ENCODE measurements around the gene RASGRP3.

Gene RASGRP3

DNA sequence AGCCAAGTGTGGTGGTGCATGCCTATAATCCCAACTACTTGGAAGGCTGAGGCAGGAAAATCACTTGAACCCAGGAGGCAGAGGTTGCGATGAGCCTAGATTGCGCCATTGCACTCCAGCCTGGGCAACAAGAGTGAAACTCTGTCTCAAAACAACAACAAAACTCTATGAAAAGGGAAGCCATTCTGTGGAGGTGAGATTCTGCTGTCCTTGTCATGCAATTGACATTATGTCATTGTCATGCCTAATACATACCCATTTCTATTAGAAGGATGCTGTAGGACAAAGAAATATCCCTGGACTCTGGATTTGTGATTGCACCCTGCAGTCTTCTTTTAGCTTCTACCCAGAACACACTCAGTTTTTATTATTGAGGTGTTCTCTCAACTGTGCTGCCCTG is 8.6 kb downstream of the RASGRP3 start:
- Histone ChIP-seq H3K9me3 (ENCODE audit: control insufficient read depth, insufficient read depth, low read length) (no peaks in the 10 kb centered on the region), H3K9ac (ENCODE audit: low read depth, low read length) (no peak overlapping the region), H3K27me3 (ENCODE audit: control insufficient read depth, insufficient read depth, low read length) (no peaks in the 10 kb centered on the region), H3K4me3 (ENCODE audit: low read depth, low read length) (no peak overlapping the region), H3K4me1 (ENCODE audit: control insufficient read depth, insufficient read depth, low read length) (no peaks in the 10 kb centered on the region), H3K36me3 (ENCODE audit: control insufficient read depth, insufficient read depth, low read length) (no peaks in the 10 kb centered on the region)

DNA sequence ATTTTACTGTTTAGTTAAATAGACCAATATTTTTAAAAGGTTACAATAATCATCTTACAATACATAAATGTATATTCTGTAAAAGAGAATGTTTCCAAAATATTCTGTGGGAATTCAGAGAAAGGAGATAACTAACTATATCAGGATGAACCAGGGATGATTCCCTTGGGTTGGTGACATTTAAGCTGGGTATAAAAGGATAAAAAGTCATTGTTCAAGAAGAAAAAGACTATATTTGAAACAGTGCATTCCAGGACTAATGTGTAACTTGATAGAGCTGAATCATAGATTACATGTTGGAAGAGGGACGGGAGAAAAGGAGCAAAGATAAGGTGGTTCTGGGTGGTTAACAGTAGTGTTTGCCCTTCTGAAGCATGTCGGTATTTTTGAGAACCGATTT is 10.1 kb downstream of the RASGRP3 start:
- Histone ChIP-seq H3K9me3 (ENCODE audit: control insufficient read depth, insufficient read depth, low read length) (no peaks in the 10 kb centered on the region), H3K9ac (ENCODE audit: low read depth, low read length) (no peak overlapping the region), H3K4me3 (ENCODE audit: low read depth, low read length) (no peak overlapping the region), H3K27me3 (ENCODE audit: control insufficient read depth, insufficient read depth, low read length) (no peaks in the 10 kb centered on the region), H3K4me1 (ENCODE audit: control insufficient read depth, insufficient read depth, low read length) (no peaks in the 10 kb centered on the region), H3K36me3 (ENCODE audit: control insufficient read depth, insufficient read depth, low read length) (no peaks in the 10 kb centered on the region)

DNA sequence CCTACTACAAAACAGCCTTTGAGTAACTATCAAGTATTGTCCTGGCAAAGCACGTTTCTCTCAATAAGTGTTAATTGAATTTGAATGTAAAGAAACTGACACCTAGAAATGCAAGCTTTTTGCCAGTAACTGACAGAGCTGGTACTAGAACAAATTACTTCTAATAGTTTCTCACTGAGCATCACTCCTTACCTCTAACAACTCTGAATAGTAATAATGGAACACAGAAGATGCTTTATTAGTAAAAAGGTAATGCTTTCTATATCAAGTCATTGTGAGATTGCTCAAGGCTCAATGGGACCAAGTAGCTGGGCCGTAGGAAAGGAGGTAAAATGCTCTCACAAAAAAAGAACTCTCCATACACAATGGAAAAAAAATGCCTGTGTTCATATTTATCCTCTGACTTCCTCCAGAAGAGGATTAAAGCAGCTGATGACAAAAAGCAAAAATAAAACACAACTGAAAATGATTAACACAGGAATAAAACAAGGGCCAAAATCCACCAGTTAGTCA is 11.8 kb downstream of the RASGRP3 start:
- Histone ChIP-seq H3K9me3 (ENCODE audit: control insufficient read depth, insufficient read depth, low read length) (no peaks in the 10 kb centered on the region), H3K27me3 (ENCODE audit: control insufficient read depth, insufficient read depth, low read length) (no peaks in the 10 kb centered on the region), H3K9ac (ENCODE audit: low read depth, low read length) (no peak overlapping the region), H3K36me3 (ENCODE audit: control insufficient read depth, insufficient read depth, low read length) (no peaks in the 10 kb centered on the region), H3K4me3 (ENCODE audit: low read depth, low read length) (no peak overlapping the region), H3K4me1 (ENCODE audit: control insufficient read depth, insufficient read depth, low read length) (no peaks in the 10 kb centered on the region)

DNA sequence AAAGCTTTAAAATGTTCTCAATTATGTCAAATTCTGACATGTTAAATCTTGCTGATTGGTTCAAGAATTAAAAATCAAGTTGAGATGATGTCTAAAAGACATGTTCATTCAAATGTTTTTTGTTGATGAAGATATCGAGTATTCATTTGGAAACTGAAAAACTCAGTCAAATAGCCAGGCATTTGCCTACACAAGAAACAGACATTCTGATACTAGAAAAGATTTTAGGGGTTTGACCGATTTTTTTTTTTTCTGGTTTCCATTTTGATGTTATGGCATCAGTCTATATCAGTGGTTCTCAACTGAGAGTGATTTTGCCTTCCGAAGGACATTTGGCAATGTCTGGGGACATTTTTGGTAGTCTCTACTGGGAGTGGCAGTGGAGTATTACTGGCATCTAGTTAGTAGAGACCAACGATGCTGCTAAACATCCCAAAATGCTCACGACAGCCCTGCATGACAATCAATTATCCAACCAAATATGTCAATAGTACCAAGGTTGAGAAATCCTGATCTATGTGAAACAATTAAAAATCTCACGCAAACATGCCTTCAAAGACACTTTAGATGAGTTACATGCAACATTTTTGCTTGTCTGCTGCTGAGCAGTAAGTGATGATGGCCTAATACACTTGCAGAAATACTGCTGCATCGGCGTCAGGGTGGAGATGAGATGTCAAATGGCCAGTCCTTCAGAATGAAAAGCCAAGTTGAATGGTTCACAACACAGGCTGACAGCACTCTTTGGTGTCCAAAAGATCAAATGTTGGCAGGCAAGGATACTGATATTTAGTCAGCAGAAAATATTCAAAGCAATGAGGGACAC is 12.5 kb downstream of the RASGRP3 start:
- Histone ChIP-seq H3K27me3 (ENCODE audit: control insufficient read depth, insufficient read depth, low read length) (no peaks in the 10 kb centered on the region), H3K9ac (ENCODE audit: low read depth, low read length) (no peak overlapping the region), H3K9me3 (ENCODE audit: control insufficient read depth, insufficient read depth, low read length) (no peaks in the 10 kb centered on the region), H3K36me3 (ENCODE audit: control insufficient read depth, insufficient read depth, low read length) (no peaks in the 10 kb centered on the region), H3K4me3 (ENCODE audit: low read depth, low read length) (no peak overlapping the region), H3K4me1 (ENCODE audit: control insufficient read depth, insufficient read depth, low read length) (no peaks in the 10 kb centered on the region)

DNA sequence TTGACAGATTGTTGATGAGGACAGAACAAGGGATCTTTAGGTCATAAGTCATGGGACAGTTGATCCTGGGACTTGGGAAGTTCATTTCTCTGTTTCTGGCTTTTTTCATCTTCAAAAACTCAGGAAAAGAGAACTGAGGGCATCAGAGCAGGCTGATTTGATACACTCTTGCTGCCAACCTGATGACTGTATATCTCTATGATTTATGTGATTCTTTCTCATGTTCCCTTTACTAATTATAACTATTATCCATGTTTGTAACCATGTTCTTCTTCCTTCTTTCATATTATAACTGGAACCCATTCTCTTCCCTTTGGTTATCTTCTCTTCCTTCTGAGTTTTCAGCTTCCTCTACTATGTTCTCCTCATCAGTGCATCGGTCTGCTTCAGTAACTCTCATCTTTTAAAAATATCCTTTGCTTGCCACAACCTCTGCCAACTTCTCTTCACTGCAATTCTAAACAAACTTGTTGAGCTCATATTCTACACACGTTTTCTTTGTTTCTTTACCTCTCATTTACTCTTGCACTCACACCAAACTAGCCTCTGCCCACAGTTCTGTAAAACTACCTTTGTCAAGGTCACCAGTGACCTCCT is 13.5 kb downstream of the RASGRP3 start:
- H3K27me3 ChIP-seq (ENCODE audit: control insufficient read depth, insufficient read depth, low read length) = no peaks in the 10 kb centered on the region
- no peak overlapping the region for H3K4me3 ChIP-seq (ENCODE audit: low read depth, low read length)
- no peaks in the 10 kb centered on the region for H3K9me3 ChIP-seq (ENCODE audit: control insufficient read depth, insufficient read depth, low read length)
- H3K4me1 ChIP-seq (ENCODE audit: control insufficient read depth, insufficient read depth, low read length) = no peaks in the 10 kb centered on the region
- no peak overlapping the region for H3K9ac ChIP-seq (ENCODE audit: low read depth, low read length)
- no peaks in the 10 kb centered on the region for H3K36me3 ChIP-seq (ENCODE audit: control insufficient read depth, insufficient read depth, low read length)

DNA sequence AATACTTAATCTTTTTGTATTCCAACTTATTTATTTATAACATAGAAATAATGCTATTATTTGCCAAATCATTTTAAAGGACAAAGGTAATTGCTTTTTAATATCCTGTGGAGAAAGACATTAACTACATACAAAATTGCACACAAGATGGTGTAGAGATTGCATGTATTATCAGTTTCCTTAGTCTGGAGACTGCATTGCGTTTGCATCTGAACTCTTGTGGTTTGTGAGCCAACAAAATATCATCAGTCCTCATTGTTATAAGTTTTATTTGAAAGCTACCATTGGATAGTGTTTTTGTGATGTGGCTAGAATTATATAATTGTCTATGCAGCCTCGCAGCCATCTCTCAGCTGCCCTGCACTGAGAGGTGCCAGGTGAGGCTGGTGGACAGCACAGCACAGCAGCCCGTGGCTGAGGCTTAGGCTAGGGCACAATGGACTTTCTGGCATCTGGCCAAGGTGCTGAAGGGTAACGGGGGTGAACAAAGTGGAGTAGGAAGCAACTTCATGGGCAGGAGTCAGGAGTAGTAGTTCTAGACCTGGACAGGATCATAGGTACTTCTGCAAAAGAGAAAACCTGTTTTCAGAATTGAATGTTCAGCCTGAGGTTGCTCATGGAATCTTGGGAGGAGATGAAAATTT is 15.1 kb downstream of the RASGRP3 start:
- H3K36me3 ChIP-seq (ENCODE audit: control insufficient read depth, insufficient read depth, low read length) = no peaks in the 10 kb centered on the region
- H3K4me1 ChIP-seq (ENCODE audit: control insufficient read depth, insufficient read depth, low read length) = no peaks in the 10 kb centered on the region
- H3K27me3 ChIP-seq (ENCODE audit: control insufficient read depth, insufficient read depth, low read length) = no peaks in the 10 kb centered on the region
- no peak overlapping the region for H3K9ac ChIP-seq (ENCODE audit: low read depth, low read length)
- H3K9me3 ChIP-seq (ENCODE audit: control insufficient read depth, insufficient read depth, low read length) = no peaks in the 10 kb centered on the region
- H3K4me3 ChIP-seq (ENCODE audit: low read depth, low read length) = no peak overlapping the region

DNA sequence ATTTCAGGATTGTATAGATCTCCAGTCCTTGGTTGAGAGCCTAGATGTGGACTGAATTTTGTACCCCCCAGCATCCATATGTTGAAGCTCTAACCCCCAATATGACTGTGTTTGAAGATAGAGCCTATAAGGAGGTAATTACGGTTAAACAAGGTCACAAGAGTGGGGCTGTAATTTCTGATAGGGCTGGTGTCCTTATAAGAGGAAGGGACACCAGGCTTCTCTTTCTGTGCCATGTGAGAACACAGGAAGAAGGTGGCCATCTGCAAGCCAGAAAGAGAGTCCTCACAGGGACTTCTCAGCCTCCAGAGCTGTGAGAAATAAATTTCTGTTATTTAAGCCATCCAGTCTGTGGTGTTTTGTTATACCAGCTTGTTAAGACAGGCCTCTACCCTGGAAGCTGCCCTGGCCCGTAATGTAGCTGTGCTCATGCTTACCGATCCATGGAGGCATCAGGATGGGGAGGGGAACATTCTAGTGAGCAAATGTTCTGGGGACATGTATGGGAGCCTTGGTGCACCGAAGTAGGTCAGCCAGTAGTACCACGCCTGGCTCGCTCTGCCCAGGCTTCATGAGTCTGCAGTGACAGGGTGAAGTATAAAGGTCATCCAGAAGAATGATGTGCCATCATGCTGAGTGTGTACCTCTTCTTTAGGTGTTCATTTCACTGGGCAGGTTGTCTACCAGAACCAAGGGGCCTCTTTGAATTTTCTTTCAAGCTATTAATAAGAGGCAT is 16.1 kb downstream of the RASGRP3 start:
- H3K4me1 ChIP-seq (ENCODE audit: control insufficient read depth, insufficient read depth, low read length) = no peaks in the 10 kb centered on the region
- no peaks in the 10 kb centered on the region for H3K27me3 ChIP-seq (ENCODE audit: control insufficient read depth, insufficient read depth, low read length)
- no peak overlapping the region for H3K9ac ChIP-seq (ENCODE audit: low read depth, low read length)
- no peaks in the 10 kb centered on the region for H3K9me3 ChIP-seq (ENCODE audit: control insufficient read depth, insufficient read depth, low read length)
- no peaks in the 10 kb centered on the region for H3K36me3 ChIP-seq (ENCODE audit: control insufficient read depth, insufficient read depth, low read length)
- H3K4me3 ChIP-seq (ENCODE audit: low read depth, low read length) = no peak overlapping the region

DNA sequence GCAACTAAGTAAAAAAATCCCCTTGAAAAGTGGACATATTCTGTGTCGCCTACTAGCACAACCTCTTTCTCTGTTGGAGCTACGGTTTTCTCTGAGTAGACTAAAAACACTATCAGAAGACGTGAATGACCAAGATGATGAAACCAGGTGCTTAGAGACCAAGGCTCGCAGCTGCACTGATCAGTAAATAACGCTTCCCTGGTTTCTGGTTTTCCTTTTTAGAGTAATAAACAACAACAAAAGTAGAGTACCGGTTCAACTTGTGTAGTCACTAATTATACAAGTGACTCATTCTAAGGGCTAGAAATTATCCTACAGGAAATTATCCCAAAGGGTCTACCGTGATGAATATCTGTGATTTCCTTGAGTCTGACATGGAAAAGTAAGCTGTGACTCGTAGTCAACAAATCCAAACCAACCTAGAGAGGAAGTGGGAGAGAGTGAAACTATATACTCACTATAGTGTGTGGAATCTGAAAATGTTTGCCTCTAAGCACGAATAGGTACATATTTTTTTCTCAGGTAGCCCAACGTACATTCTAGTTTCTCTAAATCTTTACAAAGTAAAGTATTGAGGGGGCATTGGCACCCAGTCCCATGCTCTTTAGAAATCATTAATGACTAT is 17.8 kb downstream of the RASGRP3 start:
- no peaks in the 10 kb centered on the region for H3K9me3 ChIP-seq (ENCODE audit: control insufficient read depth, insufficient read depth, low read length)
- no peak overlapping the region for H3K9ac ChIP-seq (ENCODE audit: low read depth, low read length)
- no peaks in the 10 kb centered on the region for H3K36me3 ChIP-seq (ENCODE audit: control insufficient read depth, insufficient read depth, low read length)
- H3K27me3 ChIP-seq (ENCODE audit: control insufficient read depth, insufficient read depth, low read length) = no peaks in the 10 kb centered on the region
- no peaks in the 10 kb centered on the region for H3K4me1 ChIP-seq (ENCODE audit: control insufficient read depth, insufficient read depth, low read length)
- H3K4me3 ChIP-seq (ENCODE audit: low read depth, low read length) = no peak overlapping the region

DNA sequence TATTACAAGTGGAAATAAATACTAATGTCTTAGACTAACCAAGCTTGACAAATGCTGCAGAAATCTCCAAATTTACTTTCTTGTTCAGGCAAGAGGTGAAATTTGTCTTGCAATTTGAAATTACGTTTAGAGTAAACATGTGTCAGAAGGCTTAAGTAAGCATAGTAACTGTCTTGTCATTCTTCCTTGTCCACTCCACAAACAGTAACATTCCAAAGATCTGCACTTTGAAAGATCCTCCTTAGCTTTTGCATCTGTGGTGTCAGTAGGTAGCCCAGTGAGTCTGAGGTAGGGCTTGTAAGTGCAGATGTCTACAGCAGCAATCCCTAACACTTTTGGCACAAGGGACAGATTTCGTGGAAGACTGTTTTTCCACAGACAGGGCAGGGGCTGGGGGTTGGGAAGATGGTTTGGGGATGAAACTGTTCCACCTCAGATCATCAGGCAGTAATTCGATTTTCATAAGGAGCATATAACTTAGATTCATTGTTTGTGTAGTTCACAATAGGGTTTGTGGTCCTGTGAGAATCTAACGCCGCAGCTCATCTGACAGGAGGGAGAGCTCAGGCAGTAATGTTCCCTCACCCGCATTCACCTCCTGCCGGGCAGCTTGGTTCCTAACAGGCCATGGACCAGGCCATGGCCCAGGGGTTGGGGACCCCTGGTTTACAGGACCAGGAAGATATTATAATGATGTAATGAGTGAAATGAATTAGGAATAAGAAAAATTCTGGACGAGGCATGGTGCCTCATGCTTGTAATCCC is 18.6 kb downstream of the RASGRP3 start:
- H3K27me3 ChIP-seq (ENCODE audit: control insufficient read depth, insufficient read depth, low read length) = no peaks in the 10 kb centered on the region
- H3K9ac ChIP-seq (ENCODE audit: low read depth, low read length) = no peak overlapping the region
- no peaks in the 10 kb centered on the region for H3K4me1 ChIP-seq (ENCODE audit: control insufficient read depth, insufficient read depth, low read length)
- H3K9me3 ChIP-seq (ENCODE audit: control insufficient read depth, insufficient read depth, low read length) = no peaks in the 10 kb centered on the region
- no peaks in the 10 kb centered on the region for H3K36me3 ChIP-seq (ENCODE audit: control insufficient read depth, insufficient read depth, low read length)
- no peak overlapping the region for H3K4me3 ChIP-seq (ENCODE audit: low read depth, low read length)

DNA sequence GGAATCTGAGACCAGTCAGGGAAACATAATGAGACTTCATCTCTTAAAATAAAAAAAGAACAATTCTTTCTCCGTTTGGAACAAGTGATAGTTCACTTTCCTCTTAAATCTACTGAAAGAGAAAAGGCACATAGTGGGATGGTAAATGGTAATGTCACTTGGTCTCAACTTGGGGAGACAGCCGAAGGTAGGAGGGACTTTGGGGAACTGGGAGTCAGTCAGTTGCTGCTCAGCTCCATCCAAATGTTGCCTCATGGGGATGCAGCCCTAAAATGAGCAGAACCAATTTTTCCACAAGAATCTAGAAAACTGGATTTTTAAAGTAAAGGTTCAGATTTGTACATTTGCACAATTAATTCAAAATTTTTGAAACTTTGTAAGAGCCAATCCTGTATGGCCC is 19.2 kb downstream of the RASGRP3 start:
- no peaks in the 10 kb centered on the region for H3K27me3 ChIP-seq (ENCODE audit: control insufficient read depth, insufficient read depth, low read length)
- H3K4me1 ChIP-seq (ENCODE audit: control insufficient read depth, insufficient read depth, low read length) = no peaks in the 10 kb centered on the region
- no peak overlapping the region for H3K9ac ChIP-seq (ENCODE audit: low read depth, low read length)
- H3K9me3 ChIP-seq (ENCODE audit: control insufficient read depth, insufficient read depth, low read length) = no peaks in the 10 kb centered on the region
- H3K36me3 ChIP-seq (ENCODE audit: control insufficient read depth, insufficient read depth, low read length) = no peaks in the 10 kb centered on the region
- H3K4me3 ChIP-seq (ENCODE audit: low read depth, low read length) = no peak overlapping the region

DNA sequence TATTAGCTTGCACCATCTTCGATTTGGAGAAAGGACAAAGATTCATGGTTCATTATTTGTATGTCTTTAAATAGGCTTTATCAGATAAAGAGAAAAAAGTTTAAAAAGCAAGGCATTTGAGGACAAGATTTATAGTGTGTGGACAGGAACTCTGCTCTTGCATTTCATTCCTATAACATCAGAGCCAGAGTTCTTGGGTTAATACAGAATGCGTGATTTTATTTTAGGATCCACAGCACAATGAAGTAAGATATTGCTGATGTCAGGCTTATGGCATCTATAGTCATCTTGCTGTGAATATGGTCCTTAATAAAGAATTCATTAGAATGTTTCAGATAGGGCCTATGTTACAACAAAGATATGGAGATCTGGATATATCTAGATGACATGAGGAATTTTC is 19.7 kb downstream of the RASGRP3 start:
- Histone ChIP-seq H3K9ac (ENCODE audit: low read depth, low read length) (no peak overlapping the region), H3K9me3 (ENCODE audit: control insufficient read depth, insufficient read depth, low read length) (no peaks in the 10 kb centered on the region), H3K4me3 (ENCODE audit: low read depth, low read length) (no peak overlapping the region), H3K27me3 (ENCODE audit: control insufficient read depth, insufficient read depth, low read length) (no peaks in the 10 kb centered on the region), H3K36me3 (ENCODE audit: control insufficient read depth, insufficient read depth, low read length) (no peaks in the 10 kb centered on the region), H3K4me1 (ENCODE audit: control insufficient read depth, insufficient read depth, low read length) (no peaks in the 10 kb centered on the region)

Measured in iPS-15b (cell line).